ENCODE results near the gene KRT13.

The KRT13 gene

DNA sequence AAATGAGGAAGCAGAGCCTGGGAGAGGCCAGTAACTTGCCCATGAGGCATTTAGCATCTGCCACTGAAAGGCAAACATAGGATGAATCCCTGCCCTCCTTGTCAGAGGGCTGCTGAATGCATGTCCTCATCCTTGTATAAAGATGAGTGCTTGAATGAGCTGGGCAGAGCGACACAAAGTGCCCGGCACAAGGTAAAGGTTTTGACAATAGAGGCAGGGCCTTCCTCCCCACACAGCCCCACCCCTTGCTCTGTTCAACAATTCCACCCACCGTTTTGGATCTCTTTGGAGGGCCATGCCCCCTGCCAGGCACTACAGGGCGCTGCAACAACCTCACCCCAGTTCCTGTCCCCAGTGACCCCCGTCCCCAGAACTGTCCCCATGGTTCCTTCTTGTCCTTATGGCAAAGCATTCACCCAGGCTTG is 24.1 kb upstream of the KRT13 start:
- no peaks in the 10 kb centered on the region for H3K79me2 ChIP-seq (ENCODE audit: insufficient read depth, low read length)
- H3K36me3 ChIP-seq (ENCODE audit: low read length), result no peaks in the 10 kb centered on the region
- H4K20me1 ChIP-seq (ENCODE audit: low read depth, low read length), result no peaks in the 10 kb centered on the region
- no peak overlapping the region for H3K4me3 ChIP-seq (ENCODE audit: insufficient read depth, low read length, poor library complexity, severe bottlenecking)
- H3K27ac ChIP-seq (ENCODE audit: low read depth, low read length), result no peak overlapping the region
- H3K9me2 ChIP-seq (replicated peaks; ENCODE audit: insufficient read depth, low read length), result no peaks in the 10 kb centered on the region
- no peak overlapping the region for H3K9ac ChIP-seq (ENCODE audit: low read length)
- no peak overlapping the region for H2AFZ ChIP-seq (ENCODE audit: low read depth, low read length, severe bottlenecking)
- no peaks in the 10 kb centered on the region for H3F3A ChIP-seq (ENCODE audit: insufficient read depth)
- peaks cover 4% of the 10 kb centered on the region; the same call in 1 of the 2 replicates for H3K27me3 ChIP-seq (ENCODE audit: low read length)
- H3K4me2 ChIP-seq (ENCODE audit: low read depth, low read length, poor library complexity, severe bottlenecking), result no peak overlapping the region
- TF ChIP-seq EZH2phosphoT487 (conservative IDR thresholded peaks at IDR 0.05; ENCODE audit: low read length), result no peak
- TF ChIP-seq, protein P1, sequence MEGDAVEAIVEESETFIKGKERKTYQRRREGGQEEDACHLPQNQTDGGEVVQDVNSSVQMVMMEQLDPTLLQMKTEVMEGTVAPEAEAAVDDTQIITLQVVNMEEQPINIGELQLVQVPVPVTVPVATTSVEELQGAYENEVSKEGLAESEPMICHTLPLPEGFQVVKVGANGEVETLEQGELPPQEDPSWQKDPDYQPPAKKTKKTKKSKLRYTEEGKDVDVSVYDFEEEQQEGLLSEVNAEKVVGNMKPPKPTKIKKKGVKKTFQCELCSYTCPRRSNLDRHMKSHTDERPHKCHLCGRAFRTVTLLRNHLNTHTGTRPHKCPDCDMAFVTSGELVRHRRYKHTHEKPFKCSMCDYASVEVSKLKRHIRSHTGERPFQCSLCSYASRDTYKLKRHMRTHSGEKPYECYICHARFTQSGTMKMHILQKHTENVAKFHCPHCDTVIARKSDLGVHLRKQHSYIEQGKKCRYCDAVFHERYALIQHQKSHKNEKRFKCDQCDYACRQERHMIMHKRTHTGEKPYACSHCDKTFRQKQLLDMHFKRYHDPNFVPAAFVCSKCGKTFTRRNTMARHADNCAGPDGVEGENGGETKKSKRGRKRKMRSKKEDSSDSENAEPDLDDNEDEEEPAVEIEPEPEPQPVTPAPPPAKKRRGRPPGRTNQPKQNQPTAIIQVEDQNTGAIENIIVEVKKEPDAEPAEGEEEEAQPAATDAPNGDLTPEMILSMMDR (IDR thresholded peaks at IDR 0.05; ENCODE audit: insufficient read depth, low read length, poor library complexity, severe bottlenecking), result no peak
- H3K9me3 ChIP-seq (ENCODE audit: insufficient read depth, low read length), result no peaks in the 10 kb centered on the region

DNA sequence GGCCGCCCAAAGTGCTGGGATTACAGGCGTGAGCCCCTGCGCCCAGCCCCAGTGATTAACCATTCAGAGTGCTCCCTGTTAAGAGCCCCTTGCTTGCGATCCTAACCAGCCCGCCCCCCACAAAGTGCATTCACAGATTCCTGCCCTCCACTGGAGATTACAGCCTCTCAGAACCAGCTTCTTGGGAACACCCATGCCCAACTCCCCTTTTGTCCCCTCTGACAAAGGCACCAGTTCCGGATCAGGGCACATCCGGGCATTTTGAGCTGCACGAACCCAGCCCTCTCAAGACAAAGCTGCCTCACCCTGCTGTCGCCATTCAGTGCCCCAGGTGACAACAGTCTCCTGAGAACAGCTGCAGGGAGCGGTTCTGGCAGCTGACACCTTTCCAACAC is 23.5 kb upstream of the KRT13 start:
- no peak overlapping the region for H3K4me2 ChIP-seq (ENCODE audit: low read depth, low read length, poor library complexity, severe bottlenecking)
- no peak overlapping the region for H3K4me3 ChIP-seq (ENCODE audit: insufficient read depth, low read length, poor library complexity, severe bottlenecking)
- H3F3A ChIP-seq (ENCODE audit: insufficient read depth), result no peaks in the 10 kb centered on the region
- H3K27me3 ChIP-seq (ENCODE audit: low read length), result peaks cover 4% of the 10 kb centered on the region; the same call in 1 of the 2 replicates
- no peaks in the 10 kb centered on the region for H3K9me2 ChIP-seq (replicated peaks; ENCODE audit: insufficient read depth, low read length)
- H3K27ac ChIP-seq (ENCODE audit: low read depth, low read length), result no peak overlapping the region
- H3K79me2 ChIP-seq (ENCODE audit: insufficient read depth, low read length), result no peaks in the 10 kb centered on the region
- no peak overlapping the region for H2AFZ ChIP-seq (ENCODE audit: low read depth, low read length, severe bottlenecking)
- no peak overlapping the region for H3K9ac ChIP-seq (ENCODE audit: low read length)
- no peaks in the 10 kb centered on the region for H3K36me3 ChIP-seq (ENCODE audit: low read length)
- TF ChIP-seq EZH2phosphoT487 (conservative IDR thresholded peaks at IDR 0.05; ENCODE audit: low read length), result no peak
- TF ChIP-seq, protein P1 (IDR thresholded peaks at IDR 0.05; ENCODE audit: insufficient read depth, low read length, poor library complexity, severe bottlenecking), result no peak
- no peaks in the 10 kb centered on the region for H4K20me1 ChIP-seq (ENCODE audit: low read depth, low read length)
- H3K9me3 ChIP-seq (ENCODE audit: insufficient read depth, low read length), result no peaks in the 10 kb centered on the region

DNA sequence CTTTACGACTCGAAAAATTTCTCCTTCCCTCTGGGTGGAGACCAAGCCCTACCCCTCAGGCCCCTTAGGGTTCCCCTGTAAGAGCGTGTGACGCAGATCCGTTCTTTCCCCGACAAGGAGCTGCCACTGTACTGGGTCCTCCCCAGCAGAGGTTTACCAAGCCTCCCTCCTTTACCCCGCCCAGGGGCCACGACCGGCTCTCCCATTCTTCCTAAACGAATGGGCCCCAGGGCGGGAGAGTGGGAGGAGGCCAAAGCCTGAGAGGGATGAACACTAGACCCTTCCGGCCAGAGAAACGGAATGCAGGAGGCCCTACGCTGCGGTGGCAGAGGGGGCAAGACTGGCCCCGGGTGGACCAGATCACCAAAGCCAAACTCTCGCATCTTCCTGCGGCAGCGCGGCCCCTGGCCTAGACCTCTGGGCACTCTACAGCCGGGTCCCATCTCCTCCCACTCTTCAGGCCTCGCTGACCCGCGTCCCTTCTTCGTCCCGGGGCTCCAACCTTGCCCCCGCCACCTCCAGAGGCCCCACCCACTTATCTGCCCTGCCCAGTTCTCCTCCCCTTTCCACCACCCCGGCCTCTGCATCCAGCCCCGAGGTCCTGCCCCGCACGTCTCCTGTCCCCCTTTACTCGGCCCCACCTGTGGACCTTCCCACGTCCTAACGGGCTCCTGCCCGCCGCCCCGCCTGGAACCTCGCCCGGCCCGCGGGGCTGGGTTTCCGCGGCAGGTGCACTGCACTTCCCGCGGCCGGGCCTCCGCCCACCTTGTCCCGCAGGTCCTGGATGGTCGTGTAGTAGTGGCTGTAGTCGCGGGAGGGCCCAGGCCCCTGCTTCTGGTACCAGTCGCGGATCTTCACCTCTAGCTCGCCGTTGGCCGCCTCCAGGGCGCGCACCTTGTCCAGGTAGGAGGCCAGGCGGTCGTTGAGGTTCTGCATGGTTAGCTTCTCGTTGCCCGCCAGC is 21.9 kb upstream of the KRT13 start:
- H3K9me2 ChIP-seq (replicated peaks; ENCODE audit: insufficient read depth, low read length), result no peaks in the 10 kb centered on the region
- H3K9ac ChIP-seq (ENCODE audit: low read length), result no peak overlapping the region
- H3K4me3 ChIP-seq (ENCODE audit: insufficient read depth, low read length, poor library complexity, severe bottlenecking), result no peak overlapping the region
- no peaks in the 10 kb centered on the region for H4K20me1 ChIP-seq (ENCODE audit: low read depth, low read length)
- no peaks in the 10 kb centered on the region for H3F3A ChIP-seq (ENCODE audit: insufficient read depth)
- TF ChIP-seq, protein P1 (IDR thresholded peaks at IDR 0.05; ENCODE audit: insufficient read depth, low read length, poor library complexity, severe bottlenecking), result no peak
- no peak for TF ChIP-seq EZH2phosphoT487 (conservative IDR thresholded peaks at IDR 0.05; ENCODE audit: low read length)
- H3K9me3 ChIP-seq (ENCODE audit: insufficient read depth, low read length), result no peaks in the 10 kb centered on the region
- H2AFZ ChIP-seq (ENCODE audit: low read depth, low read length, severe bottlenecking), result no peak overlapping the region
- no peaks in the 10 kb centered on the region for H3K79me2 ChIP-seq (ENCODE audit: insufficient read depth, low read length)
- H3K27me3 ChIP-seq (ENCODE audit: low read length), result peaks cover 4% of the 10 kb centered on the region; the same call in 1 of the 2 replicates
- no peak overlapping the region for H3K27ac ChIP-seq (ENCODE audit: low read depth, low read length)
- H3K36me3 ChIP-seq (ENCODE audit: low read length), result no peaks in the 10 kb centered on the region
- H3K4me2 ChIP-seq (ENCODE audit: low read depth, low read length, poor library complexity, severe bottlenecking), result no peak overlapping the region
